ENCODE results near the gene CYP19A1. TPM values are rescaled to one million over a fixed set of nuclear protein-coding genes. Genes with fewer than 3 reads are reported as not detected.
A peak's percentile ranks its signal among the peaks of the same experiment; 100 is the strongest.

The CYP19A1 gene
- total and polyA plus RNA-seq, 2 of the 8 experiments (the other 6 are each of a cell fraction or from before 2014, with no cell fraction given), result not detected

DNA sequence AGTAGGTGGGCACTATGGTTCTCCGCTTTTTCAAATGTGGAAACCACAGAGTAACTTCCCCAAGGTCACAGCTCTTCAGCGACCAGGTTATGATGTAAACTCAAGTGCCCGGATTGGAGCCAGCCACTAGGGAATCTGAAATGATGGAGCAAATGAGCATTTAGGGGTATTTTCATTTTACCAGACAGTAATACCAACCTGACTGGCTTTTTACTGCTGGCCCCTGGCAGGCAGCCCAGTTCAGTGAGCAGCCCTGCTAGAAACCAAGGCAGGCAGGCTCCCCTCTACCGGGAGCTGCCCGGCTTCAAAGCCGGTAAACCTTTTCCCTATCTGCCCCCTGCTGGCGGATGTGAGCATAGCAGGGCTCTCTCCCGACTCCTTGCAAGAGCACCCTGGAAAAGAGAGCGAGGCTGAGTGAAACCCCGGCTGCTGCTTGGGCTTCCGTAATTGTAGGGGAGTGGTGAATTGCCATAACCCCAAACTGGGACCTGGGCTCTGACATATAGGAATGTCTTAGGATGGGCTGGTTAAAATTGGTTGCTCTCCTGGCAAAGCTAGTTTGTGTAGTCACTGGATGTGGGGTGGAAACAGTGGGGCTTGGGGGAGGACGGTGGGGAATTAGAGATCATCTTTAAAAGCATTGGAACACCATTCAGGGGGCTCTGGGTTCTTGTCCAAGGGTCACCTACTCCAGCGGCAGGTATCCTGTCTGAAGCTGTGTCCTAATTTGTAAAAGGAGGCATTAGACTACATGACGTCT lies 145.7 kb downstream of the CYP19A1 start:
- TF ChIP-seq, protein P1, sequence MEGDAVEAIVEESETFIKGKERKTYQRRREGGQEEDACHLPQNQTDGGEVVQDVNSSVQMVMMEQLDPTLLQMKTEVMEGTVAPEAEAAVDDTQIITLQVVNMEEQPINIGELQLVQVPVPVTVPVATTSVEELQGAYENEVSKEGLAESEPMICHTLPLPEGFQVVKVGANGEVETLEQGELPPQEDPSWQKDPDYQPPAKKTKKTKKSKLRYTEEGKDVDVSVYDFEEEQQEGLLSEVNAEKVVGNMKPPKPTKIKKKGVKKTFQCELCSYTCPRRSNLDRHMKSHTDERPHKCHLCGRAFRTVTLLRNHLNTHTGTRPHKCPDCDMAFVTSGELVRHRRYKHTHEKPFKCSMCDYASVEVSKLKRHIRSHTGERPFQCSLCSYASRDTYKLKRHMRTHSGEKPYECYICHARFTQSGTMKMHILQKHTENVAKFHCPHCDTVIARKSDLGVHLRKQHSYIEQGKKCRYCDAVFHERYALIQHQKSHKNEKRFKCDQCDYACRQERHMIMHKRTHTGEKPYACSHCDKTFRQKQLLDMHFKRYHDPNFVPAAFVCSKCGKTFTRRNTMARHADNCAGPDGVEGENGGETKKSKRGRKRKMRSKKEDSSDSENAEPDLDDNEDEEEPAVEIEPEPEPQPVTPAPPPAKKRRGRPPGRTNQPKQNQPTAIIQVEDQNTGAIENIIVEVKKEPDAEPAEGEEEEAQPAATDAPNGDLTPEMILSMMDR (IDR thresholded peaks at IDR 0.05; ENCODE audit: control extremely low read depth in 1 of 3, insufficient read depth in 1 of 3, low read depth in 1 of 3, low read length in 3 of 3), result peak; percentile 80 to 92 (median 88)
- peak; percentile 78 to 81 for TF ChIP-seq RAD21 (IDR thresholded peaks at IDR 0.05 in 1 of 2, conservative IDR thresholded peaks at IDR 0.05 in 1 of 2; ENCODE audit: low read depth in 2 of 2, low read length in 2 of 2)
- TF ChIP-seq YY1 (IDR thresholded peaks at IDR 0.05; ENCODE audit: low read depth, low read length), result 0 out of 2 replicates have a peak, but pooled peaks have one; percentile 37
- TF ChIP-seq EGR1 (IDR thresholded peaks at IDR 0.05; ENCODE audit: borderline replicate concordance, low read depth, low read length), result no peak
- Histone ChIP-seq H3K79me1 (ENCODE audit: low read depth, low read length) (no peaks in the 10 kb centered on the region; the same call in 1 of the 2 replicates), H2AFZ (ENCODE audit: low read length) (no peak overlapping the region), H4K91ac (replicated peaks; ENCODE audit: insufficient read length, low read length) (no peak overlapping the region), H4K5ac (ENCODE audit: insufficient read length, low read depth, low read length) (no peak overlapping the region), H4K20me1 (replicated peaks in 1 of 2; ENCODE audit: control insufficient read depth in 1 of 2, insufficient read depth in 2 of 2, low read length in 2 of 2) (no peaks in the 10 kb centered on the region), H3K9me3 (ENCODE audit: insufficient read depth in 2 of 2, low read depth in 1 of 2, low read length in 1 of 2) (no peaks in the 10 kb centered on the region), H3K4me3 (ENCODE audit: extremely low read depth in 1 of 4, insufficient read depth in 2 of 4, low read depth in 3 of 4, low read length in 4 of 4) (no peak overlapping the region), H3K14ac (ENCODE audit: insufficient read length) (no peak overlapping the region), H3K18ac (ENCODE audit: extremely low read depth, low read length) (no peak overlapping the region), H2BK120ac (replicated peaks; ENCODE audit: low read depth, low read length) (no peak overlapping the region), H3K4me2 (ENCODE audit: insufficient read depth in 1 of 2, low read depth in 2 of 2, low read length in 2 of 2) (no peak overlapping the region), H3K9ac (replicated peaks in 1 of 4; ENCODE audit: extremely low read depth in 1 of 4, low read depth in 3 of 4, low read length in 3 of 4) (no peak overlapping the region), H3K23ac (ENCODE audit: insufficient read length) (no peak overlapping the region), H2BK12ac (ENCODE audit: low read depth, low read length) (no peak overlapping the region), H3K79me2 (ENCODE audit: control insufficient read depth in 1 of 2, insufficient read depth in 2 of 2, low read length in 2 of 2) (no peaks in the 10 kb centered on the region), H2AK5ac (ENCODE audit: low read depth, low read length) (no peak overlapping the region), H2BK20ac (ENCODE audit: low read length) (no peak overlapping the region), H4K8ac (ENCODE audit: extremely low read depth, insufficient read depth, low read length) (no peak overlapping the region), H3K23me2 (ENCODE audit: low read depth, low read length) (no peaks in the 10 kb centered on the region), H3K27me3 (replicated peaks in 1 of 4; ENCODE audit: control insufficient read depth in 3 of 4, extremely low read depth in 1 of 4, insufficient read depth in 3 of 4, low read length in 3 of 4) (no peaks in the 10 kb centered on the region), H3K36me3 (ENCODE audit: control insufficient read depth in 2 of 4, insufficient read depth in 4 of 4, low read length in 3 of 4) (no peaks in the 10 kb centered on the region), H3K27ac (ENCODE audit: low read depth, low read length) (no peak overlapping the region), H3K56ac (replicated peaks; ENCODE audit: insufficient read length, low read depth, low read length) (no peak overlapping the region), H2BK5ac (ENCODE audit: low read depth, low read length) (no peak overlapping the region), H3K4me1 (replicated peaks in 1 of 4; ENCODE audit: control insufficient read depth in 3 of 4, insufficient read depth in 4 of 4, low read length in 3 of 4) (no peaks in the 10 kb centered on the region), H2BK15ac (ENCODE audit: low read length) (no peak overlapping the region), H3K4ac (replicated peaks; ENCODE audit: insufficient read length, low read depth, low read length) (no peak overlapping the region)
- ChIA-PET POLR2A (ENCODE audit: partially characterized antibody) (interaction anchor here (1.2 kb wide), 1 partner anchor 21 kb away, joined by 3 read pairs; no protein-coding TSS in a partner anchor), CTCF (ENCODE audit: partially characterized antibody) (interaction anchor here (0.5 to 4.5 kb wide), 42 partner anchors 9 to 209 kb away, joined by 3 to 91 read pairs (median 4); no protein-coding TSS in a partner anchor)
- FAIRE-seq (no peak), DNase-seq (ENCODE audit: low read depth in 1 of 2, low spot score in 2 of 2) (peak; percentile 87 to 100)
- 48% methylated on average over 13 of the region's 14 CpGs; no CpG with 5 or more reads in 1 of the 2 experiments for WGBS, 2 experiments (ENCODE audit: extremely low coverage in 1 of 2, insufficient coverage in 1 of 2, insufficient read length in 1 of 2, insufficient replicate concordance in 2 of 2, low coverage in 1 of 2, low lambda C conversion rate in 2 of 2, missing lambda C conversion rate in 1 of 2)
